ENCODE measurements around the gene TACC2.

TACC2 gene

DNA sequence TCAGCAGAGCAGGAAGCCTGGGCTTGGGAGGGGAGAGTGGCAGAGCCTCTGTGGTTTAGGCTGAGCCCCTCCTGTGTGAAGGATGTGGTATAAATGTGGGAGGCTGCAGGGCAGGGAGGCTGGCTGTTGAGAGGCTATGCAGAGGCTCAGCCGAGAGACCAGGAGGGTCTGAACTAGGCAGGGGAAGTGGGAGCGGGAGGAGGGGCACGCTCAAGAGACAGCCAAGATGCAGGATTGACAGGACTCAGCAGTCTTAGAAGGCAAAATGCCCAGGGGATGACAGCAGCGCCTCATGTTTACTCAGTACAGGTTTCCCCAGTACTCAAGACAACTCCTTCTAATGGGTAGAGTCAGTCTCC, 306.5 kb downstream of the TACC2 start:
- DNase-seq (ENCODE audit: low read depth): no peak

DNA sequence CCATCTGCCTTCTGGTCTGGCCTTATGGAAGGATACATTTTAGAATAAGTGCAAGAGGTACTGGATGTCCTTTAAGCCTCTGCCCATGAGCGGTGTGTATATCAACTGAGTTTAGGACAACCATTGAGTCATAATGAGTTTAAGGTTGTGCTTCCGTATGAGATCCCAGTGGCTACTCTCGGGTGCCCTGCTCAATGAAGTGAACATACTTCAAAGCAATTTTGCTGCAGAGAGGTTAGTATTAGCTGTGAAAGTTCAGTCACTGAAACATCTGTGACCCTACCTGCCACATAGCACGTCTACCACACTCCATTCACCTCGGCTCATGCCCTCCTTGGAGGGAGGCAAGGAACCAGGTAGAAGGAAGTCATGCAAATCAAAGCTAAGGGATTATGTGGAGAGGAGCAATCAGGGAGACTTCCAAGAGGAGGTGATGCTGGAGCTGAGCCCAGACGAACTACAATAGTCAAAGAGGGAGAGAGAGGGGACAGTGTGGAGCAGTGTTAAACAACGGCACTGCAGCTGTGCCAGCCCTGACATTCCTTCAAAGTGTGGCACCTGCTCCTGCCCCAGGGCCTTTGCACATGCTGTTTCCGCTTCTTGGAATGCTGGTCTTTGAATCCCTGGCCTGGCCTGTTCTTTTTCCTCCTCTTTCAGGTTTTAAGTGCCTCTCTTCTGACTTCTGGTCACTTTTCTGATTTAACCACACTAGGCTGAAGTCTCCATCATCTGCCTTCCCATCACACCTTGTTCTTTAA, 307.6 kb downstream of the TACC2 start:
- DNase-seq (ENCODE audit: low read depth): no peak

GRCh38 chr10:122297583-122297982, 308.6 kb downstream of the TACC2 start:
- DNase-seq (ENCODE audit: low read depth): no peak

GRCh38 chr10:122298206-122298597, 309.2 kb downstream of the TACC2 start:
- no peak for DNase-seq (ENCODE audit: low read depth)

GRCh38 chr10:122298598-122299301, 309.8 kb downstream of the TACC2 start:
- DNase-seq (ENCODE audit: low read depth): peak; percentile 69

- no peak for DNase-seq (ENCODE audit: low read depth)
Measured at GRCh38 chr10:122299423-122300075, 310.6 kb downstream of the TACC2 start.

- DNase-seq (ENCODE audit: low read depth): no peak
Measured at GRCh38 chr10:122301055-122301810, 312.3 kb downstream of the TACC2 start.

- DNase-seq (ENCODE audit: low read depth): no peak
Measured at GRCh38 chr10:122301811-122302115, 312.8 kb downstream of the TACC2 start.

DNA sequence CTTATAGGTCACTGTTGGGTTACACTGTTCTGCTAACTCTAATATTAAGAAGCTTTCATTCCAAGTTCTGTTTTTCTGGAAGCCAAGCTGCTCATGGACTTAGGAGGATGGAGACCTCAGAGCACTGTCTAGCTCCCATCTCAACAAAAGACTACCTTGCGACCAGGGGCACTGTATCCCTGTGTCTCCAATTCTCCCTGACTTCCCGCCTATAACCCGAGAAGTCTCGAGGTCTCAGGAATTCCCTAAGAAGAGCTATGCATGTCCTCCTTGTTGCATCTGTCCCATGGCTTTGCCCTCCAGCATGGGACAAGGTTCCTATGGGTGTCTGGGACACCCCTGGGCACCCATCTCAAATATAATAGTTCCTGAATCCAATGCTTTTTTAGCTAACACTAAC, 313.4 kb downstream of the TACC2 start:
- DNase-seq (ENCODE audit: low read depth): no peak

- no peak for DNase-seq (ENCODE audit: low read depth)
Measured at GRCh38 chr10:122303271-122304053, 314.5 kb downstream of the TACC2 start.
